ENCODE measurements around the gene RALGPS2. TPM values are rescaled to one million over a fixed set of nuclear protein-coding genes. Genes with fewer than 3 reads are reported as not detected.
A peak's percentile ranks its signal among the peaks of the same experiment; 100 is the strongest.

Gene RALGPS2
- total and polyA plus RNA-seq, 5 donors from 2014 or later = 1.6 to 4.7 (median 3.5) TPM

- H3K27me3 ChIP-seq (ENCODE audit: control insufficient read depth, insufficient read depth, low read length) = peaks cover 2% of the 10 kb centered on the region
- Mint-ChIP-seq H3K27ac (no peak overlapping the region), H3K4me3 (no peak overlapping the region), H3K36me3 (peaks cover 7% of the 10 kb centered on the region), H3K9me3 (peaks cover 0 to 2% (median 0%) of the 10 kb centered on the region in 7 donors), H3K4me1 (no peaks in the 10 kb centered on the region), H3K27me3 (peaks cover 11% of the 10 kb centered on the region)
- DNase-seq = no peak
- H3K27ac ChIP-seq (ENCODE audit: insufficient read depth, low read length, poor library complexity, severe bottlenecking) = no peak overlapping the region
- H3K4me1 ChIP-seq (ENCODE audit: control insufficient read depth, insufficient read depth, low read length, poor library complexity, severe bottlenecking) = no peaks in the 10 kb centered on the region
- no peak for ATAC-seq (ENCODE audit: low read depth in 2 of 2)
- no peaks in the 10 kb centered on the region for H3K9me3 ChIP-seq (ENCODE audit: control insufficient read depth in 2 of 2, low read length in 2 of 2)
- H3K4me3 ChIP-seq (ENCODE audit: low read depth, low read length) = no peak overlapping the region
- no peaks in the 10 kb centered on the region for H3K36me3 ChIP-seq (ENCODE audit: control insufficient read depth, insufficient read depth, low read length)
Measured at GRCh38 chr1:178916448-178917174, 191.6 kb downstream of the RALGPS2 start.

- no peak for ATAC-seq (ENCODE audit: low read depth in 2 of 2)
- H3K27me3 Mint-ChIP-seq = peaks cover 11% of the 10 kb centered on the region
Measured at GRCh38 chr1:178918308-178918707, 193.3 kb downstream of the RALGPS2 start.

GRCh38 chr1:178918955-178919354 lies 193.9 kb downstream of the RALGPS2 start:
- DNase-seq (no peak), ATAC-seq (ENCODE audit: low read depth in 2 of 2) (no peak)
- Histone ChIP-seq H3K27ac (ENCODE audit: insufficient read depth, low read length, poor library complexity, severe bottlenecking) (no peak overlapping the region), H3K4me3 (ENCODE audit: low read depth, low read length) (no peak overlapping the region), H3K4me1 (ENCODE audit: control insufficient read depth, insufficient read depth, low read length, poor library complexity, severe bottlenecking) (no peaks in the 10 kb centered on the region), H3K36me3 (ENCODE audit: control insufficient read depth, insufficient read depth, low read length) (no peaks in the 10 kb centered on the region), H3K27me3 (ENCODE audit: control insufficient read depth, insufficient read depth, low read length) (peaks cover 6% of the 10 kb centered on the region), H3K9me3 (ENCODE audit: control insufficient read depth in 2 of 2, low read length in 2 of 2) (no peaks in the 10 kb centered on the region)
- H3K27me3 Mint-ChIP-seq = peaks cover 11% of the 10 kb centered on the region
- H3K36me3 Mint-ChIP-seq = peaks cover 7% of the 10 kb centered on the region
- no peaks in the 10 kb centered on the region for H3K4me1 Mint-ChIP-seq
- H3K9me3 Mint-ChIP-seq = peaks cover 0 to 5% (median 0%) of the 10 kb centered on the region in 7 donors
- no peak overlapping the region for H3K27ac Mint-ChIP-seq
- no peak overlapping the region for H3K4me3 Mint-ChIP-seq

More at GRCh38 chr1:178918308-178918707, 193.3 kb downstream of the RALGPS2 start:
- no peak overlapping the region for H3K4me3 Mint-ChIP-seq
- no peak overlapping the region for H3K27ac Mint-ChIP-seq
- no peak overlapping the region for H3K27ac ChIP-seq (ENCODE audit: insufficient read depth, low read length, poor library complexity, severe bottlenecking)
- no peaks in the 10 kb centered on the region for H3K4me1 Mint-ChIP-seq
- no peaks in the 10 kb centered on the region for H3K36me3 ChIP-seq (ENCODE audit: control insufficient read depth, insufficient read depth, low read length)
- H3K4me3 ChIP-seq (ENCODE audit: low read depth, low read length) = no peak overlapping the region
- H3K36me3 Mint-ChIP-seq = peaks cover 7% of the 10 kb centered on the region
- H3K4me1 ChIP-seq (ENCODE audit: control insufficient read depth, insufficient read depth, low read length, poor library complexity, severe bottlenecking) = no peaks in the 10 kb centered on the region
- H3K27me3 ChIP-seq (ENCODE audit: control insufficient read depth, insufficient read depth, low read length) = peaks cover 4% of the 10 kb centered on the region
- peaks cover 0 to 2% (median 0%) of the 10 kb centered on the region in 7 donors for H3K9me3 Mint-ChIP-seq
- DNase-seq = no peak
- no peaks in the 10 kb centered on the region for H3K9me3 ChIP-seq (ENCODE audit: control insufficient read depth in 2 of 2, low read length in 2 of 2)

GRCh38 chr1:178919581-178919980 lies 194.5 kb downstream of the RALGPS2 start:
- peaks cover 0 to 9% (median 0%) of the 10 kb centered on the region in 7 donors for H3K9me3 Mint-ChIP-seq
- no peak overlapping the region for H3K27ac Mint-ChIP-seq
- Histone ChIP-seq H3K4me3 (ENCODE audit: low read depth, low read length) (no peak overlapping the region), H3K27me3 (ENCODE audit: control insufficient read depth, insufficient read depth, low read length) (peaks cover 4% of the 10 kb centered on the region), H3K27ac (ENCODE audit: insufficient read depth, low read length, poor library complexity, severe bottlenecking) (no peak overlapping the region), H3K4me1 (ENCODE audit: control insufficient read depth, insufficient read depth, low read length, poor library complexity, severe bottlenecking) (no peaks in the 10 kb centered on the region), H3K36me3 (ENCODE audit: control insufficient read depth, insufficient read depth, low read length) (no peaks in the 10 kb centered on the region), H3K9me3 (ENCODE audit: control insufficient read depth in 2 of 2, low read length in 2 of 2) (no peaks in the 10 kb centered on the region)
- H3K4me3 Mint-ChIP-seq = no peak overlapping the region
- ATAC-seq (ENCODE audit: low read depth in 2 of 2) (no peak), DNase-seq (no peak)
- H3K4me1 Mint-ChIP-seq = no peaks in the 10 kb centered on the region
- H3K36me3 Mint-ChIP-seq = peaks cover 7% of the 10 kb centered on the region
- peaks cover 11% of the 10 kb centered on the region for H3K27me3 Mint-ChIP-seq

- H3K36me3 ChIP-seq (ENCODE audit: control insufficient read depth, insufficient read depth, low read length) = no peaks in the 10 kb centered on the region
- Mint-ChIP-seq H3K36me3 (peaks cover 5% of the 10 kb centered on the region), H3K9me3 (peaks cover 0 to 14% (median 1%) of the 10 kb centered on the region in 7 donors), H3K4me3 (no peak overlapping the region), H3K27ac (no peak overlapping the region), H3K4me1 (no peaks in the 10 kb centered on the region), H3K27me3 (peaks cover 8% of the 10 kb centered on the region)
- H3K9me3 ChIP-seq (ENCODE audit: control insufficient read depth in 2 of 2, low read length in 2 of 2) = no peaks in the 10 kb centered on the region
- H3K4me3 ChIP-seq (ENCODE audit: low read depth, low read length) = no peak overlapping the region
- H3K4me1 ChIP-seq (ENCODE audit: control insufficient read depth, insufficient read depth, low read length, poor library complexity, severe bottlenecking) = no peaks in the 10 kb centered on the region
- H3K27ac ChIP-seq (ENCODE audit: insufficient read depth, low read length, poor library complexity, severe bottlenecking) = no peak overlapping the region
- no peak for ATAC-seq (ENCODE audit: low read depth in 2 of 2)
- peaks cover 4% of the 10 kb centered on the region for H3K27me3 ChIP-seq (ENCODE audit: control insufficient read depth, insufficient read depth, low read length)
- DNase-seq = no peak
Measured at GRCh38 chr1:178921499-178921898, 196.5 kb downstream of the RALGPS2 start.

- H3K4me3 ChIP-seq (ENCODE audit: low read depth, low read length) = no peak overlapping the region
- ATAC-seq (ENCODE audit: low read depth in 2 of 2) (no peak), DNase-seq (no peak)
- peaks cover 4% of the 10 kb centered on the region for H3K27me3 ChIP-seq (ENCODE audit: control insufficient read depth, insufficient read depth, low read length)
- H3K4me3 Mint-ChIP-seq = no peak overlapping the region
- H3K27ac ChIP-seq (ENCODE audit: insufficient read depth, low read length, poor library complexity, severe bottlenecking) = no peak overlapping the region
- no peaks in the 10 kb centered on the region for H3K4me1 Mint-ChIP-seq
- H3K4me1 ChIP-seq (ENCODE audit: control insufficient read depth, insufficient read depth, low read length, poor library complexity, severe bottlenecking) = no peaks in the 10 kb centered on the region
- peaks cover 7% of the 10 kb centered on the region for H3K27me3 Mint-ChIP-seq
- no peak overlapping the region for H3K27ac Mint-ChIP-seq
- no peaks in the 10 kb centered on the region for H3K36me3 ChIP-seq (ENCODE audit: control insufficient read depth, insufficient read depth, low read length)
- H3K9me3 Mint-ChIP-seq = peaks cover 0 to 14% (median 0%) of the 10 kb centered on the region in 7 donors
- no peaks in the 10 kb centered on the region for H3K36me3 Mint-ChIP-seq
- no peaks in the 10 kb centered on the region for H3K9me3 ChIP-seq (ENCODE audit: control insufficient read depth in 2 of 2, low read length in 2 of 2)
Measured at GRCh38 chr1:178923512-178923911, 198.5 kb downstream of the RALGPS2 start.

GRCh38 chr1:178926046-178926445 lies 201.0 kb downstream of the RALGPS2 start:
- H3K27ac ChIP-seq (ENCODE audit: insufficient read depth, low read length, poor library complexity, severe bottlenecking) = no peak overlapping the region
- no peaks in the 10 kb centered on the region for H3K36me3 ChIP-seq (ENCODE audit: control insufficient read depth, insufficient read depth, low read length)
- Mint-ChIP-seq H3K4me3 (no peak overlapping the region), H3K36me3 (no peaks in the 10 kb centered on the region), H3K27me3 (peaks cover 7% of the 10 kb centered on the region), H3K9me3 (peaks cover 0 to 14% (median 0%) of the 10 kb centered on the region in 7 donors), H3K4me1 (no peaks in the 10 kb centered on the region), H3K27ac (no peak overlapping the region)
- peaks cover 4% of the 10 kb centered on the region for H3K27me3 ChIP-seq (ENCODE audit: control insufficient read depth, insufficient read depth, low read length)
- H3K9me3 ChIP-seq (ENCODE audit: control insufficient read depth in 2 of 2, low read length in 2 of 2) = no peaks in the 10 kb centered on the region
- no peaks in the 10 kb centered on the region for H3K4me1 ChIP-seq (ENCODE audit: control insufficient read depth, insufficient read depth, low read length, poor library complexity, severe bottlenecking)
- ATAC-seq (ENCODE audit: low read depth in 2 of 2) = no peak
- H3K4me3 ChIP-seq (ENCODE audit: low read depth, low read length) = no peak overlapping the region
- no peak for DNase-seq

GRCh38 chr1:178927003-178927402 lies 202.0 kb downstream of the RALGPS2 start:
- ATAC-seq (ENCODE audit: low read depth in 2 of 2) (no peak), DNase-seq (no peak)
- no peaks in the 10 kb centered on the region for H3K36me3 ChIP-seq (ENCODE audit: control insufficient read depth, insufficient read depth, low read length)
- Mint-ChIP-seq H3K4me3 (no peak overlapping the region), H3K36me3 (no peaks in the 10 kb centered on the region), H3K4me1 (no peaks in the 10 kb centered on the region), H3K9me3 (peaks cover 0 to 14% (median 0%) of the 10 kb centered on the region in 7 donors), H3K27me3 (peaks cover 7% of the 10 kb centered on the region), H3K27ac (peak overlapping the region in 1 of 3 donors; percentile 32)
- no peak overlapping the region for H3K4me3 ChIP-seq (ENCODE audit: low read depth, low read length)
- no peaks in the 10 kb centered on the region for H3K4me1 ChIP-seq (ENCODE audit: control insufficient read depth, insufficient read depth, low read length, poor library complexity, severe bottlenecking)
- H3K27ac ChIP-seq (ENCODE audit: insufficient read depth, low read length, poor library complexity, severe bottlenecking) = no peak overlapping the region
- no peaks in the 10 kb centered on the region for H3K9me3 ChIP-seq (ENCODE audit: control insufficient read depth in 2 of 2, low read length in 2 of 2)
- H3K27me3 ChIP-seq (ENCODE audit: control insufficient read depth, insufficient read depth, low read length) = peaks cover 4% of the 10 kb centered on the region
